Vagina (tissue), 2 donors: ENCODE measurements around the gene APOL3. TPM values are rescaled to one million over a fixed set of nuclear protein-coding genes. Genes with fewer than 3 reads are reported as not detected.
"Not testable (repeated sequence)": the region's sequence is repeated elsewhere in the genome, so short reads cannot be mapped to it uniquely, and the experiment has no call there.

Experiments used
- DNase-seq, 2 donors: peaks; one replicate each; pipeline ENCODE4 v3.0.0-alpha.2; 2017; ENCODE audit errors: extremely low spot score in 2 of 2
- H3K27ac ChIP-seq: fragments of 200-600 bp; sonication (generic); one replicate; pipeline ENCODE4 v1.5.1; 2019
- H3K27me3 ChIP-seq: fragments of 200-600 bp; sonication (generic); one replicate; pipeline ENCODE4 v1.5.1; 2019
- H3K36me3 ChIP-seq, 2 donors: fragments of 200-600 bp; sonication (generic); one replicate each; pipeline ENCODE4 v1.5.1; 2017 to 2019
- H3K4me1 ChIP-seq: fragments of 200-600 bp; sonication (generic); one replicate; pipeline ENCODE4 v1.5.1; 2019
- H3K4me3 ChIP-seq, 2 donors: fragments of 200-600 bp; sonication (generic); 1 replicate in 1 of 2; 2 replicates in 1 of 2; pipeline ENCODE4 v1.5.1; 2016 to 2019
- H3K9me3 ChIP-seq: fragments of 200-600 bp; sonication (generic); one replicate; pipeline ENCODE4 v1.5.1; 2019
- POLR2A ChIP-seq, 2 donors: fragments of 450-650 bp; IDR thresholded peaks; one replicate each; pipeline ENCODE4 v1.6.1; 2017; ENCODE audit warnings: antibody characterized with exemption in 2 of 2, mild to moderate bottlenecking in 2 of 2, moderate library complexity in 2 of 2
- POLR2AphosphoS5 ChIP-seq, 2 donors: sonication (generic); formaldehyde crosslinking; IDR thresholded peaks; one replicate each; pipeline ENCODE4 v1.9.0; 2017; ENCODE audit warnings: antibody characterized with exemption in 2 of 2, mild to moderate bottlenecking in 2 of 2, low read depth in 1 of 2; ENCODE audit not compliant: insufficient read depth in 1 of 2
- intact Hi-C: fragments of 100-400 bp; cut with DNase I; formaldehyde crosslinking; loops from one replicate; pipeline ENCODE4 v1.15.1; 2023
- total RNA-seq: library from RNA; depleted of rRNA; stranded (reverse); fragments of >200 nt; gene quantifications from one replicate; pipeline ENCODE4 v1.2.3, GENCODE V29; 2016
- TF ChIP-seq, protein P1 (sequence below), 3 experiments: fragments of 450-650 bp in 2 of 3; fragments of 200-600 bp in 1 of 3; sonication (generic) in 1 of 3; IDR thresholded peaks; one replicate each; pipeline ENCODE4 v1.5.1; 2017 to 2019; ENCODE audit warnings: antibody characterized with exemption in 3 of 3, mild to moderate bottlenecking in 2 of 3, moderate library complexity in 2 of 3

Gene APOL3
- 48.9 TPM for total RNA-seq

DNA sequence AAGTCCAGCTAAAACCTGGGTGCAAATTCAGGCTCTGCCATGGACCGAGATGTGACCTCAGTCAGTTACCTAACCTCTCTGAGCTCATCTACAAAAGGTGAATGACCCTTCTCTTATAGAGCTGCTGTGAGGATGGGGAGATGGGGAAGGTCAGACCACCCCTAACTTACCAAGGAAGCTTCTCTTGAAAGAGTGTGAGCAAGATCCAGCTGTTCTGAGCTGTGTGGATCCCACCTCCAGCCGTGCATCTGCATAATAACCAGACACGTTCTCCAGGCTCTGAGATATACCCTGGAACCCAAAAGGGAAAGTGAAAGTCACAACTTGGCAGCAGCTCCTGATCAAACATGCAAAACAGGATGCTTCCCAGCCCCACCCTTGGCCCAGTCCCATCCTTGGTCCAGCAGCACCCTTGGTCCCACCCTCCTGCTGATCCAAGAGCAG lies at the start of gene APOL3:
Gene APOL3 (minus strand): TSS at position 257 of the 444 bp plus-strand sequence. CDS start 11,700 bp downstream, outside the sequence.
- H3K27me3 ChIP-seq = no peaks in the 10 kb centered on the region
- no peaks in the 10 kb centered on the region for H3K9me3 ChIP-seq
- intact Hi-C loops = no loop called here
- peak within 1 kb of the TSS; percentile 47 to 62 for H3K4me3 ChIP-seq
- peak within 1 kb of the TSS; percentile 96 for H3K27ac ChIP-seq
- TF ChIP-seq POLR2A (IDR thresholded peaks at IDR 0.05) (peak in 1 of 2 donors; percentile 65), POLR2AphosphoS5 (IDR thresholded peaks at IDR 0.05; ENCODE audit: insufficient read depth in 1 of 2, low read depth in 1 of 2) (peak in 1 of 2 donors; percentile 72)
- TF ChIP-seq, protein P1, sequence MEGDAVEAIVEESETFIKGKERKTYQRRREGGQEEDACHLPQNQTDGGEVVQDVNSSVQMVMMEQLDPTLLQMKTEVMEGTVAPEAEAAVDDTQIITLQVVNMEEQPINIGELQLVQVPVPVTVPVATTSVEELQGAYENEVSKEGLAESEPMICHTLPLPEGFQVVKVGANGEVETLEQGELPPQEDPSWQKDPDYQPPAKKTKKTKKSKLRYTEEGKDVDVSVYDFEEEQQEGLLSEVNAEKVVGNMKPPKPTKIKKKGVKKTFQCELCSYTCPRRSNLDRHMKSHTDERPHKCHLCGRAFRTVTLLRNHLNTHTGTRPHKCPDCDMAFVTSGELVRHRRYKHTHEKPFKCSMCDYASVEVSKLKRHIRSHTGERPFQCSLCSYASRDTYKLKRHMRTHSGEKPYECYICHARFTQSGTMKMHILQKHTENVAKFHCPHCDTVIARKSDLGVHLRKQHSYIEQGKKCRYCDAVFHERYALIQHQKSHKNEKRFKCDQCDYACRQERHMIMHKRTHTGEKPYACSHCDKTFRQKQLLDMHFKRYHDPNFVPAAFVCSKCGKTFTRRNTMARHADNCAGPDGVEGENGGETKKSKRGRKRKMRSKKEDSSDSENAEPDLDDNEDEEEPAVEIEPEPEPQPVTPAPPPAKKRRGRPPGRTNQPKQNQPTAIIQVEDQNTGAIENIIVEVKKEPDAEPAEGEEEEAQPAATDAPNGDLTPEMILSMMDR (IDR thresholded peaks at IDR 0.05) = no peak
- DNase-seq = no peak
- H3K4me1 ChIP-seq = peaks cover 57% of the 10 kb centered on the region
- H3K36me3 ChIP-seq = no peaks in the 10 kb centered on the region

GRCh38 chr22:36210224-36210623 lies 49.7 kb upstream of the APOL3 start:
- no peak overlapping the region for H3K27ac ChIP-seq
- no peaks in the 10 kb centered on the region for H3K27me3 ChIP-seq
- TF ChIP-seq POLR2A (IDR thresholded peaks at IDR 0.05) (no peak), POLR2AphosphoS5 (IDR thresholded peaks at IDR 0.05; ENCODE audit: insufficient read depth in 1 of 2, low read depth in 1 of 2) (no peak)
- TF ChIP-seq, protein P1 (IDR thresholded peaks at IDR 0.05) = no peak
- intact Hi-C loops = no loop called here
- no peak overlapping the region for H3K4me3 ChIP-seq
- DNase-seq = no peak
- no peaks in the 10 kb centered on the region for H3K9me3 ChIP-seq
- no peaks in the 10 kb centered on the region for H3K36me3 ChIP-seq
- no peaks in the 10 kb centered on the region for H3K4me1 ChIP-seq

DNA sequence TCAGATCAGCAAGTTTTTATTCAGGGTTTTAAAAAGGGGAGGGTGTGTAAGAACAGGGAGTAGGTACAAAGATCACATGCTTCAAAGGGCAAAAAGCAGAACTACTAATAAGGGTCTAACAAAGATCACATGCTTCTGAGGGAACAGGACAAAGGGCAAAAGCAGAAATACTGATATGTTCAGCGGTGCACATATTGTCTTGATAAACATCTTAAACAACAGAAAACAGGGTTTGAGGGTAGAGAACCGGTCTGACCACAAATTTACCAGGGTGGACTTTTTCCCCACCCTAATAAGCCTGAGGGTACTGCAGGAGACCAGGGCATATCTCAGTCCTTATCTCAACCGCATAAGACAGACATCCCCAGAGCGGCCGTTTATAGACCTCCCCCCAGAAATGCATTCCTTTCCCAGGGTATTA lies 48.9 kb upstream of the APOL3 start:
- H3K4me1 ChIP-seq, intact Hi-C loops, H3K9me3 ChIP-seq, H3K27me3 ChIP-seq, H3K27ac ChIP-seq, H3K4me3 ChIP-seq, H3K36me3 ChIP-seq, DNase-seq: not testable (repeated sequence)

- no peaks in the 10 kb centered on the region for H3K27me3 ChIP-seq
- no peaks in the 10 kb centered on the region for H3K4me1 ChIP-seq
- no peaks in the 10 kb centered on the region for H3K36me3 ChIP-seq
- H3K9me3 ChIP-seq = no peaks in the 10 kb centered on the region
- TF ChIP-seq POLR2AphosphoS5 (IDR thresholded peaks at IDR 0.05; ENCODE audit: insufficient read depth in 1 of 2, low read depth in 1 of 2) = no peak
- TF ChIP-seq, protein P1 (IDR thresholded peaks at IDR 0.05) = no peak
- no peak for TF ChIP-seq POLR2A (IDR thresholded peaks at IDR 0.05)
- no peak overlapping the region for H3K27ac ChIP-seq
- no peak overlapping the region for H3K4me3 ChIP-seq
- no peak for DNase-seq
- intact Hi-C loops = no loop called here
These were observed 48.4 kb upstream of the APOL3 start for GRCh38 chr22:36208914-36209313.

GRCh38 chr22:36208162-36208765 lies 47.7 kb upstream of the APOL3 start:
- no peak for DNase-seq
- Histone ChIP-seq H3K36me3 (no peaks in the 10 kb centered on the region), H3K4me1 (no peaks in the 10 kb centered on the region), H3K27me3 (no peaks in the 10 kb centered on the region), H3K4me3 (no peak overlapping the region), H3K27ac (no peak overlapping the region), H3K9me3 (no peaks in the 10 kb centered on the region)
- TF ChIP-seq POLR2A (IDR thresholded peaks at IDR 0.05) (no peak), POLR2AphosphoS5 (IDR thresholded peaks at IDR 0.05; ENCODE audit: insufficient read depth in 1 of 2, low read depth in 1 of 2) (no peak)
- TF ChIP-seq, protein P1 (IDR thresholded peaks at IDR 0.05) = no peak
- intact Hi-C loops = no loop called here
